Amniotic epithelial cell (primary cell): ENCODE data around the gene C1QC.
"Not testable (repeated sequence)": the region's sequence is repeated elsewhere in the genome, so short reads cannot be mapped to it uniquely, and the experiment has no call there.

ENCODE experiments used
- DNase-seq: peaks from one replicate; pipeline ENCODE4 v3.0.0-alpha.2; 2010; ENCODE audit warnings: low read depth

C1QC gene

GRCh38 chr1:22651941-22652856 lies 8.8 kb downstream of the C1QC start:
- DNase-seq: no peak

- DNase-seq: no peak
Observed at GRCh38 chr1:22652881-22653316, 9.5 kb downstream of the C1QC start, which contains the start of gene C1QB. Gene C1QB (plus strand): TSS chr1:22653236. CDS start chr1:22659463, 6,227 bp downstream.

- DNase-seq: no peak
Observed at GRCh38 chr1:22654692-22655091, 11.3 kb downstream of the C1QC start.

- no peak for DNase-seq
Observed at GRCh38 chr1:22658385-22659163, 15.1 kb downstream of the C1QC start.

- DNase-seq: no peak
Observed at GRCh38 chr1:22660716-22661241, 17.3 kb downstream of the C1QC start.

- no peak for DNase-seq
Observed at GRCh38 chr1:22661880-22662279, 18.4 kb downstream of the C1QC start.

GRCh38 chr1:22662318-22662717 lies 18.9 kb downstream of the C1QC start:
- DNase-seq: peak; percentile 37

- DNase-seq: no peak
Observed at GRCh38 chr1:22662986-22663408, 19.6 kb downstream of the C1QC start.

- DNase-seq: peak; percentile 29
Observed at GRCh38 chr1:22665752-22666151, 22.3 kb downstream of the C1QC start.

GRCh38 chr1:22666412-22666811 lies 23.0 kb downstream of the C1QC start:
- no peak for DNase-seq

GRCh38 chr1:22668840-22669239 lies 25.4 kb downstream of the C1QC start:
- DNase-seq: not testable (repeated sequence)

GRCh38 chr1:22670352-22670975 lies 27.0 kb downstream of the C1QC start:
- DNase-seq: no peak

- DNase-seq: no peak
Observed at GRCh38 chr1:22671999-22672398, 28.6 kb downstream of the C1QC start.

GRCh38 chr1:22673486-22674409 lies 30.3 kb downstream of the C1QC start:
- peak; percentile 64 for DNase-seq

- no peak for DNase-seq
Observed at GRCh38 chr1:22674410-22674749, 30.9 kb downstream of the C1QC start.

GRCh38 chr1:22676151-22676550 lies 32.7 kb downstream of the C1QC start:
- DNase-seq: not testable (repeated sequence)

GRCh38 chr1:22676916-22677583 lies 33.6 kb downstream of the C1QC start:
- DNase-seq: no peak

GRCh38 chr1:22677931-22678896 lies 34.8 kb downstream of the C1QC start:
- DNase-seq: no peak

GRCh38 chr1:22680726-22681125 lies 37.3 kb downstream of the C1QC start:
- no peak for DNase-seq
